ENCODE results near the gene PRKAR1B. TPM values are rescaled to one million over a fixed set of nuclear protein-coding genes. Genes with fewer than 3 reads are reported as not detected.

PRKAR1B gene
- total RNA-seq, 1 experiment from 2014 or later = 27.2 TPM

- Histone ChIP-seq H3K27ac (ENCODE audit: low read depth, low read length, poor library complexity, severe bottlenecking) (no peak overlapping the region), H3K4me3 (ENCODE audit: low read depth, low read length, poor library complexity, severe bottlenecking) (no peak overlapping the region), H3K36me3 (ENCODE audit: insufficient read depth, low read length, poor library complexity, severe bottlenecking) (no peaks in the 10 kb centered on the region), H3K4me1 (ENCODE audit: insufficient read depth, low read length, poor library complexity, severe bottlenecking) (no peaks in the 10 kb centered on the region), H3K9me3 (ENCODE audit: low read depth, low read length, poor library complexity, severe bottlenecking) (no peaks in the 10 kb centered on the region), H3K27me3 (replicated peaks; ENCODE audit: insufficient read depth, low read depth, low read length, poor library complexity) (no peaks in the 10 kb centered on the region)
- POLR2A ChIA-PET (ENCODE audit: low non-redundant PET) = no interaction called here
- DNase-seq (ENCODE audit: low spot score) = no peak
- no TSS peak for BruUV-seq (replicated peaks)
- CTCF ChIA-PET = no interaction called here
- TF ChIP-seq EZH2 (IDR thresholded peaks at IDR 0.05; ENCODE audit: borderline replicate concordance, low read depth, low read length, poor library complexity, severe bottlenecking) (no peak), CTCF (conservative IDR thresholded peaks at IDR 0.05; ENCODE audit: low read depth, low read length) (no peak)
- intact Hi-C loops (cut with micrococcal nuclease; ENCODE audit: unreplicated experiment) = no loop called here
These were observed 220.0 kb downstream of the PRKAR1B start for GRCh38 chr7:506921-507622.

- no peaks in the 10 kb centered on the region for H3K36me3 ChIP-seq (ENCODE audit: insufficient read depth, low read length, poor library complexity, severe bottlenecking)
- no TSS peak for BruUV-seq (replicated peaks)
- H3K4me3 ChIP-seq (ENCODE audit: low read depth, low read length, poor library complexity, severe bottlenecking) = no peak overlapping the region
- H3K4me1 ChIP-seq (ENCODE audit: insufficient read depth, low read length, poor library complexity, severe bottlenecking) = no peaks in the 10 kb centered on the region
- ChIA-PET CTCF (interaction anchor here (0.5 kb wide), 1 partner anchor 243 kb away, joined by 4 read pairs; no protein-coding TSS in a partner anchor), POLR2A (ENCODE audit: low non-redundant PET) (interaction anchor here (0.7 kb wide), 1 partner anchor 10 kb away, joined by 3 read pairs; no protein-coding TSS in a partner anchor)
- intact Hi-C loops (cut with micrococcal nuclease; ENCODE audit: unreplicated experiment) = no loop called here
- H3K9me3 ChIP-seq (ENCODE audit: low read depth, low read length, poor library complexity, severe bottlenecking) = no peaks in the 10 kb centered on the region
- H3K27ac ChIP-seq (ENCODE audit: low read depth, low read length, poor library complexity, severe bottlenecking) = no peak overlapping the region
- no peaks in the 10 kb centered on the region for H3K27me3 ChIP-seq (replicated peaks; ENCODE audit: insufficient read depth, low read depth, low read length, poor library complexity)
- TF ChIP-seq EZH2 (IDR thresholded peaks at IDR 0.05; ENCODE audit: borderline replicate concordance, low read depth, low read length, poor library complexity, severe bottlenecking) (no peak), CTCF (conservative IDR thresholded peaks at IDR 0.05; ENCODE audit: low read depth, low read length) (no peak)
- no peak for DNase-seq (ENCODE audit: low spot score)
These were observed 220.7 kb downstream of the PRKAR1B start for GRCh38 chr7:506391-506831.

GRCh38 chr7:505171-505570 is 221.9 kb downstream of the PRKAR1B start:
- H3K36me3 ChIP-seq (ENCODE audit: insufficient read depth, low read length, poor library complexity, severe bottlenecking) = no peaks in the 10 kb centered on the region
- ChIA-PET CTCF (no interaction called here), POLR2A (ENCODE audit: low non-redundant PET) (no interaction called here)
- no peaks in the 10 kb centered on the region for H3K27me3 ChIP-seq (replicated peaks; ENCODE audit: insufficient read depth, low read depth, low read length, poor library complexity)
- BruUV-seq (replicated peaks) = no TSS peak
- no peaks in the 10 kb centered on the region for H3K4me1 ChIP-seq (ENCODE audit: insufficient read depth, low read length, poor library complexity, severe bottlenecking)
- TF ChIP-seq EZH2 (IDR thresholded peaks at IDR 0.05; ENCODE audit: borderline replicate concordance, low read depth, low read length, poor library complexity, severe bottlenecking) = no peak
- no peak for TF ChIP-seq CTCF (conservative IDR thresholded peaks at IDR 0.05; ENCODE audit: low read depth, low read length)
- H3K9me3 ChIP-seq (ENCODE audit: low read depth, low read length, poor library complexity, severe bottlenecking) = no peaks in the 10 kb centered on the region
- intact Hi-C loops (cut with micrococcal nuclease; ENCODE audit: unreplicated experiment) = no loop called here
- no peak overlapping the region for H3K27ac ChIP-seq (ENCODE audit: low read depth, low read length, poor library complexity, severe bottlenecking)
- no peak for DNase-seq (ENCODE audit: low spot score)
- no peak overlapping the region for H3K4me3 ChIP-seq (ENCODE audit: low read depth, low read length, poor library complexity, severe bottlenecking)

Data from A673 (cell line).